GM18907 (cell line): Measurements from ENCODE around the gene RHOG.

Experiments
- ATAC-seq: cut with Tn5 transposase; IDR thresholded peaks from one replicate; pipeline ENCODE4 v1.9.1; 2021; ENCODE audit warnings: mild to moderate bottlenecking, moderate library complexity; ENCODE audit not compliant: unreplicated experiment

Gene RHOG

GRCh38 chr11:3781423-3781822 lies 59.3 kb downstream of the RHOG start:
- ATAC-seq, result no peak
